DND-41 (cell line): ENCODE measurements around the gene UBASH3B.

ENCODE experiments used
- EZH2 ChIP-seq: IDR thresholded peaks from 3 replicates; pipeline ENCODE4 v1.6.1; 2012; ENCODE audit warnings: borderline replicate concordance, low read depth, mild to moderate bottlenecking, moderate library complexity, low read length, inconsistent platforms; ENCODE audit not compliant: severe bottlenecking
- TF ChIP-seq, protein P1 (sequence below): IDR thresholded peaks from 2 replicates; pipeline ENCODE4 v1.5.1; 2012; ENCODE audit warnings: borderline replicate concordance, low read length, moderate library complexity, mild to moderate bottlenecking; ENCODE audit not compliant: poor library complexity, severe bottlenecking; ENCODE audit errors: extremely low read depth

DNA sequence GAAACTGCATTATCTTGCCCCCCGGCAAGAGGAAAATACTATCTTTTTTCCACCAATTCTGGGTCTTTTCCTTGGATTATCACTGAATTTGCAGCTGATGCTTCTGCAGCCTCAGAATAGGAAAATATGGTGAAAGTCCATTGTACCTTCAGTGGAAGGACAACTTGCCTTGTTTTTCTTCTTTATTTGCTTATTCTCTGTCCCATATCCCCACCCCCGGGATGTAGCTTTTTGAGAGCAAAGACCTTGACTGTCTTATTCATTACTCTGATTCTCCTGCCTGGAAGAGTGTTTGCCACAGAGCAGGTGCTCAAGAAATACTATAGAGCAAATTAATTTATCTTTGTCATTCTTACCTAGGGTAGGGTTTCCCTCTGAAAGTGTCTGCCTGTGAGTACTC is 29.5 kb downstream of the UBASH3B start:
- TF ChIP-seq, protein P1, sequence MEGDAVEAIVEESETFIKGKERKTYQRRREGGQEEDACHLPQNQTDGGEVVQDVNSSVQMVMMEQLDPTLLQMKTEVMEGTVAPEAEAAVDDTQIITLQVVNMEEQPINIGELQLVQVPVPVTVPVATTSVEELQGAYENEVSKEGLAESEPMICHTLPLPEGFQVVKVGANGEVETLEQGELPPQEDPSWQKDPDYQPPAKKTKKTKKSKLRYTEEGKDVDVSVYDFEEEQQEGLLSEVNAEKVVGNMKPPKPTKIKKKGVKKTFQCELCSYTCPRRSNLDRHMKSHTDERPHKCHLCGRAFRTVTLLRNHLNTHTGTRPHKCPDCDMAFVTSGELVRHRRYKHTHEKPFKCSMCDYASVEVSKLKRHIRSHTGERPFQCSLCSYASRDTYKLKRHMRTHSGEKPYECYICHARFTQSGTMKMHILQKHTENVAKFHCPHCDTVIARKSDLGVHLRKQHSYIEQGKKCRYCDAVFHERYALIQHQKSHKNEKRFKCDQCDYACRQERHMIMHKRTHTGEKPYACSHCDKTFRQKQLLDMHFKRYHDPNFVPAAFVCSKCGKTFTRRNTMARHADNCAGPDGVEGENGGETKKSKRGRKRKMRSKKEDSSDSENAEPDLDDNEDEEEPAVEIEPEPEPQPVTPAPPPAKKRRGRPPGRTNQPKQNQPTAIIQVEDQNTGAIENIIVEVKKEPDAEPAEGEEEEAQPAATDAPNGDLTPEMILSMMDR, result no peak
- no peak for TF ChIP-seq EZH2
